ENCODE results near the gene DEF6. TPM values are rescaled to one million over a fixed set of nuclear protein-coding genes. Genes with fewer than 3 reads are reported as not detected.

The DEF6 gene
- total RNA-seq, 1 experiment from 2014 or later: 5.7 TPM

DNA sequence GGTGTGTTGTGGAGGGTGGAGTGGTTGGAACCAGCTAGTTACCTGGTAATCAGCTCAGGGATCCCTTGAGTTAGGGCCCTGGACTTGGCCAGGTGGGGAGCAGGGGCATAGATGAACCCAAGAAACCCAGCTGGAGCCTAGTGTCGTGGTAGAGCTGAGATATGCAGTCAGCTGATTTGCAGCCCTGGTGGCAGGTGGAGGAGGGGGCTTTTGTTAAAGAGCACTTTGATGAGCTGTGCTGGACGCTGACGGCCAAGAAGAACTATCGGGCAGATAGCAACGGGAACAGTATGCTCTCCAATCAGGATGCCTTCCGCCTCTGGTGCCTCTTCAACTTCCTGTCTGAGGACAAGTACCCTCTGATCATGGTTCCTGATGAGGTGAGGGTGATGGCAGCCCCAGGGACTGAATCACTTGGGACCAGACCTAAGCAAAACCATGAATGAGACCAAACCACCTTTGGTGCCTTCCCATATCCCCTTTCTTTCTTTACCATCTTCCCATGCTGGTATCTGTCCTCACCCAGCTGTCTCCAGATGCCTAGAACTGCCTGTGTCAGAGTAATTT is 12.7 kb downstream of the DEF6 start:
- no peaks in the 10 kb centered on the region for H3K9me3 ChIP-seq
- H3K27me3 ChIP-seq (replicated peaks; ENCODE audit: control insufficient read depth, insufficient read depth, low read length): no peaks in the 10 kb centered on the region
- Mint-ChIP-seq H3K4me1 (ENCODE audit: low read depth, unreplicated experiment) (no peaks in the 10 kb centered on the region), H3K27me3 (ENCODE audit: insufficient read depth, unreplicated experiment) (peaks cover 3% of the 10 kb centered on the region), H3K36me3 (ENCODE audit: insufficient read depth, unreplicated experiment) (no peaks in the 10 kb centered on the region), H3K27ac (ENCODE audit: unreplicated experiment) (no peak overlapping the region), H3K4me3 (ENCODE audit: unreplicated experiment) (no peak overlapping the region), H3K9me3 (ENCODE audit: unreplicated experiment) (no peaks in the 10 kb centered on the region)
- H3K36me3 ChIP-seq (ENCODE audit: control insufficient read depth, insufficient read depth, low read length): no peaks in the 10 kb centered on the region
- intact Hi-C loops (cut with micrococcal nuclease; ENCODE audit: unreplicated experiment): no loop called here
- ChIA-PET CTCF (no interaction called here), POLR2A (no interaction called here)
- TF ChIP-seq CTCF (IDR thresholded peaks at IDR 0.05; ENCODE audit: insufficient read depth in 1 of 2, low read depth in 1 of 2, low read length in 1 of 2, severe bottlenecking in 1 of 2, unreplicated experiment in 1 of 2): no peak
- H3K4me3 ChIP-seq (ENCODE audit: low read depth, low read length): no peak overlapping the region
- DNase-seq: no peak
- H3K4me1 ChIP-seq: no peaks in the 10 kb centered on the region
- no TSS peak for BruUV-seq (replicated peaks)

- Histone ChIP-seq H3K27me3 (replicated peaks; ENCODE audit: control insufficient read depth, insufficient read depth, low read length) (no peaks in the 10 kb centered on the region), H3K9me3 (no peaks in the 10 kb centered on the region), H3K4me3 (ENCODE audit: low read depth, low read length) (no peak overlapping the region), H3K36me3 (ENCODE audit: control insufficient read depth, insufficient read depth, low read length) (no peaks in the 10 kb centered on the region), H3K4me1 (no peaks in the 10 kb centered on the region)
- Mint-ChIP-seq H3K27ac (ENCODE audit: unreplicated experiment) (no peak overlapping the region), H3K27me3 (ENCODE audit: insufficient read depth, unreplicated experiment) (peaks cover 3% of the 10 kb centered on the region), H3K4me3 (ENCODE audit: unreplicated experiment) (no peak overlapping the region), H3K9me3 (ENCODE audit: unreplicated experiment) (no peaks in the 10 kb centered on the region), H3K4me1 (ENCODE audit: low read depth, unreplicated experiment) (no peaks in the 10 kb centered on the region), H3K36me3 (ENCODE audit: insufficient read depth, unreplicated experiment) (no peaks in the 10 kb centered on the region)
- no peak for TF ChIP-seq CTCF (IDR thresholded peaks at IDR 0.05; ENCODE audit: insufficient read depth in 1 of 2, low read depth in 1 of 2, low read length in 1 of 2, severe bottlenecking in 1 of 2, unreplicated experiment in 1 of 2)
- DNase-seq: no peak
- no TSS peak for BruUV-seq (replicated peaks)
- ChIA-PET CTCF (interaction anchor here (1.0 kb wide), 1 partner anchor 138 kb away, joined by 3 read pairs; no protein-coding TSS in a partner anchor), POLR2A (no interaction called here)
- intact Hi-C loops (cut with micrococcal nuclease; ENCODE audit: unreplicated experiment): no loop called here
Measured at GRCh38 chr6:35311390-35312075, 13.9 kb downstream of the DEF6 start.

DNA sequence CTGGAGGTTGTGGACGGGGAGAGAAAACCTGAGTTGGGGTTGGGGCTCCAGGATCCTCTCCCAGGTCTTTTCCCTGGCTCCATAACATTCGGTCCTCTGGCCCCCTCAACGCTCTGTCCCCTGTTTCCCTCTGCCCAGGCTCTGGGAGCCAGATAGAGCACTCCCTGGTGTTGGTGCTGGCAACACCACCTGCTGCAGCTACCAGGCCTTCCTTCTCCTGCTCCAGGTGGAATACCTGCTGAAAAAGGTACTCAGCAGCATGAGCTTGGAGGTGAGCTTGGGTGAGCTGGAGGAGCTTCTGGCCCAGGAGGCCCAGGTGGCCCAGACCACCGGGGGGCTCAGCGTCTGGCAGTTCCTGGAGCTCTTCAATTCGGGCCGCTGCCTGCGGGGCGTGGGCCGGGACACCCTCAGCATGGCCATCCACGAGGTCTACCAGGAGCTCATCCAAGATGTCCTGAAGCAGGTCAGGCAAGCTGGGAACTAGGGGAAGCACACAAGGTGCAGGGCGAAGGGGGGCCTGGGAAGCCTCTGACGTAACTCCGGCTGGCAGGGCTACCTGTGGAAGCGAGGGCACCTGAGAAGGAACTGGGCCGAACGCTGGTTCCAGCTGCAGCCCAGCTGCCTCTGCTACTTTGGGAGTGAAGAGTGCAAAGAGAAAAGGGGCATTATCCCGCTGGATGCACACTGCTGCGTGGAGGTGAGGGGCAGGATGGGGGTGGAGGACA is 14.6 kb downstream of the DEF6 start:
- no TSS peak for BruUV-seq (replicated peaks)
- H3K27me3 Mint-ChIP-seq (ENCODE audit: insufficient read depth, unreplicated experiment): peaks cover 3% of the 10 kb centered on the region
- Histone ChIP-seq H3K36me3 (ENCODE audit: control insufficient read depth, insufficient read depth, low read length) (no peaks in the 10 kb centered on the region), H3K27me3 (replicated peaks; ENCODE audit: control insufficient read depth, insufficient read depth, low read length) (no peaks in the 10 kb centered on the region), H3K9me3 (no peaks in the 10 kb centered on the region), H3K4me1 (peaks cover 4% of the 10 kb centered on the region), H3K4me3 (ENCODE audit: low read depth, low read length) (no peak overlapping the region)
- no peak for TF ChIP-seq CTCF (IDR thresholded peaks at IDR 0.05; ENCODE audit: insufficient read depth in 1 of 2, low read depth in 1 of 2, low read length in 1 of 2, severe bottlenecking in 1 of 2, unreplicated experiment in 1 of 2)
- H3K36me3 Mint-ChIP-seq (ENCODE audit: insufficient read depth, unreplicated experiment): no peaks in the 10 kb centered on the region
- DNase-seq: no peak
- H3K4me3 Mint-ChIP-seq (ENCODE audit: unreplicated experiment): no peak overlapping the region
- H3K27ac Mint-ChIP-seq (ENCODE audit: unreplicated experiment): no peak overlapping the region
- no peaks in the 10 kb centered on the region for H3K4me1 Mint-ChIP-seq (ENCODE audit: low read depth, unreplicated experiment)
- no peaks in the 10 kb centered on the region for H3K9me3 Mint-ChIP-seq (ENCODE audit: unreplicated experiment)
- ChIA-PET CTCF (interaction anchor here (1.0 kb wide), 1 partner anchor 137 kb away, joined by 3 read pairs; no protein-coding TSS in a partner anchor), POLR2A (no interaction called here)
- intact Hi-C loops (cut with micrococcal nuclease; ENCODE audit: unreplicated experiment): no loop called here
